Fibroblast of lung (primary cell): ENCODE results near the gene PCNT. TPM values are rescaled to one million over a fixed set of nuclear protein-coding genes. Genes with fewer than 3 reads are reported as not detected.

ENCODE experiments used
- DNase-seq, 2 donors: peaks; one replicate each; pipeline versions ENCODE4 v3.0.0 to v3.0.0-alpha.2; 2010; ENCODE audit warnings: low read depth in 2 of 2
- H2AFZ ChIP-seq: 2 replicates; pipeline ENCODE4 v1.5.1; 2012; ENCODE audit warnings: low read length, control low read depth, inconsistent platforms
- H3K27ac ChIP-seq: 2 replicates; pipeline ENCODE4 v1.5.1; 2011; ENCODE audit warnings: low read length, control low read depth; ENCODE audit not compliant: insufficient read depth
- H3K27me3 ChIP-seq: 2 replicates; pipeline ENCODE4 v1.5.1; 2011; ENCODE audit warnings: mild to moderate bottlenecking, low read length; ENCODE audit not compliant: control insufficient read depth, insufficient read depth
- H3K36me3 ChIP-seq: 2 replicates; pipeline ENCODE4 v1.5.1; 2011; ENCODE audit warnings: low read length; ENCODE audit not compliant: control insufficient read depth, insufficient read depth
- H3K4me1 ChIP-seq: 2 replicates; pipeline ENCODE4 v1.5.1; 2011; ENCODE audit warnings: low read length; ENCODE audit not compliant: control insufficient read depth, insufficient read depth; ENCODE audit errors: extremely low read depth
- H3K4me2 ChIP-seq: 2 replicates; pipeline ENCODE4 v1.5.1; 2011; ENCODE audit warnings: low read length, control low read depth; ENCODE audit not compliant: insufficient read depth; ENCODE audit errors: extremely low read depth
- H3K4me3 ChIP-seq, 4 experiments: fragments of 200-600 bp in 1 of 4; sonication (generic) in 1 of 4; replicated peaks in 1 of 4; 2 replicates each; pipeline ENCODE4 v1.5.1; 2011 to 2016; ENCODE audit warnings: low read length in 4 of 4, low read depth in 3 of 4, mild to moderate bottlenecking in 3 of 4, control low read depth in 2 of 4, inconsistent platforms in 1 of 4, mixed read lengths in 1 of 4; ENCODE audit not compliant: insufficient read depth in 1 of 4; ENCODE audit errors: control extremely low read depth in 1 of 4
- H3K79me2 ChIP-seq: 2 replicates; pipeline ENCODE4 v1.5.1; 2012; ENCODE audit warnings: mild to moderate bottlenecking, low read length, inconsistent platforms; ENCODE audit not compliant: control insufficient read depth, insufficient read depth
- H3K9ac ChIP-seq: 2 replicates; pipeline ENCODE4 v1.5.1; 2011; ENCODE audit warnings: mild to moderate bottlenecking, low read length, control low read depth; ENCODE audit not compliant: insufficient read depth
- H3K9me3 ChIP-seq: 2 replicates; pipeline ENCODE4 v1.5.1; 2012; ENCODE audit warnings: low read depth, low read length; ENCODE audit not compliant: control insufficient read depth, insufficient read depth
- H4K20me1 ChIP-seq: 2 replicates; pipeline ENCODE4 v1.5.1; 2011; ENCODE audit warnings: low read length; ENCODE audit not compliant: control insufficient read depth, insufficient read depth; ENCODE audit errors: extremely low read depth
- EZH2 ChIP-seq: IDR thresholded peaks from 2 replicates; pipeline ENCODE4 v1.5.1; 2012; ENCODE audit warnings: low read length, control low read depth, mild to moderate bottlenecking; ENCODE audit errors: missing control alignments
- polyA plus RNA-seq, 2 donors: library from polyadenylated mRNA; depleted of rRNA in 1 of 2; stranded (reverse) in 1 of 2; unstranded in 1 of 2; fragments of >200 nt; gene quantifications; 2 replicates each; pipeline ENCODE4 v1.2.1, GENCODE V29; 2011 to 2012; ENCODE audit warnings: missing spikeins in 1 of 2
- total RNA-seq: library from RNA; depleted of rRNA; stranded (reverse); fragments of >200 nt; gene quantifications from 2 replicates; pipeline ENCODE4 v1.2.1, GENCODE V29; 2014
- TF ChIP-seq, protein P1 (sequence below), 2 donors: IDR thresholded peaks in 1 of 2; conservative IDR thresholded peaks in 1 of 2; 1 replicate in 1 of 2; 2 replicates in 1 of 2; pipeline ENCODE4 v1.5.1; 2011 to 2012; ENCODE audit warnings: low read length in 2 of 2, control low read depth in 1 of 2, inconsistent platforms in 1 of 2, low read depth in 1 of 2, mild to moderate bottlenecking in 1 of 2

Gene PCNT
- total and polyA plus RNA-seq, 2 donors (not counting 1 experiment from before 2014, with no cell fraction given) = 7.4 to 26.1 TPM

DNA sequence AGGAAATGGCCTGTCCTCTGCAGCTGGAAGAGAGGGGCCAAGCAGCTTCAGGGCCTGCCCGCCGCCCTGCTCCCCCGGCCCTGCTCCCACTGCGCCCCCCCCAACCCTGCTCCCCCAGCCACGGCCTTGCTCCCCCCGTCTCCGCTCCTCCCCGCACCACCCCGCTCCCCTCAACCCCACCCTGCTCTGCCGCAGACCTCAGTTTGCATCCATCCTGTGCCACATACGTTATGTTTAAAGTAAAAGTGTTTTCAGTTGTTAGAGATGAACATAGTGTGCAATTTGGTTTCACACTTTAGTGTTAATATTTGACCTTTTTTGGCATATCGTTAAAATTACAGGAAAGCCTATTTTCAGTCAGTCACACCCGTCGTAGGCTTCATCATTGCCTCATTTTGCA lies 100.7 kb downstream of the PCNT start:
- Histone ChIP-seq H3K9ac (no peak overlapping the region), H4K20me1 (no peaks in the 10 kb centered on the region), H3K79me2 (no peaks in the 10 kb centered on the region), H3K27ac (no peak overlapping the region), H3K36me3 (peaks cover 13% of the 10 kb centered on the region), H3K4me2 (no peak overlapping the region), H3K4me1 (no peaks in the 10 kb centered on the region), H3K27me3 (no peaks in the 10 kb centered on the region), H3K9me3 (no peaks in the 10 kb centered on the region), H3K4me3 (no peak overlapping the region), H2AFZ (no peak overlapping the region)
- TF ChIP-seq EZH2 = no peak
- TF ChIP-seq, protein P1, sequence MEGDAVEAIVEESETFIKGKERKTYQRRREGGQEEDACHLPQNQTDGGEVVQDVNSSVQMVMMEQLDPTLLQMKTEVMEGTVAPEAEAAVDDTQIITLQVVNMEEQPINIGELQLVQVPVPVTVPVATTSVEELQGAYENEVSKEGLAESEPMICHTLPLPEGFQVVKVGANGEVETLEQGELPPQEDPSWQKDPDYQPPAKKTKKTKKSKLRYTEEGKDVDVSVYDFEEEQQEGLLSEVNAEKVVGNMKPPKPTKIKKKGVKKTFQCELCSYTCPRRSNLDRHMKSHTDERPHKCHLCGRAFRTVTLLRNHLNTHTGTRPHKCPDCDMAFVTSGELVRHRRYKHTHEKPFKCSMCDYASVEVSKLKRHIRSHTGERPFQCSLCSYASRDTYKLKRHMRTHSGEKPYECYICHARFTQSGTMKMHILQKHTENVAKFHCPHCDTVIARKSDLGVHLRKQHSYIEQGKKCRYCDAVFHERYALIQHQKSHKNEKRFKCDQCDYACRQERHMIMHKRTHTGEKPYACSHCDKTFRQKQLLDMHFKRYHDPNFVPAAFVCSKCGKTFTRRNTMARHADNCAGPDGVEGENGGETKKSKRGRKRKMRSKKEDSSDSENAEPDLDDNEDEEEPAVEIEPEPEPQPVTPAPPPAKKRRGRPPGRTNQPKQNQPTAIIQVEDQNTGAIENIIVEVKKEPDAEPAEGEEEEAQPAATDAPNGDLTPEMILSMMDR (conservative IDR thresholded peaks at IDR 0.05 in 1 of 2, IDR thresholded peaks at IDR 0.05 in 1 of 2; ENCODE audit: low read depth in 1 of 2, low read length in 2 of 2) = no peak
- no peak for DNase-seq

DNA sequence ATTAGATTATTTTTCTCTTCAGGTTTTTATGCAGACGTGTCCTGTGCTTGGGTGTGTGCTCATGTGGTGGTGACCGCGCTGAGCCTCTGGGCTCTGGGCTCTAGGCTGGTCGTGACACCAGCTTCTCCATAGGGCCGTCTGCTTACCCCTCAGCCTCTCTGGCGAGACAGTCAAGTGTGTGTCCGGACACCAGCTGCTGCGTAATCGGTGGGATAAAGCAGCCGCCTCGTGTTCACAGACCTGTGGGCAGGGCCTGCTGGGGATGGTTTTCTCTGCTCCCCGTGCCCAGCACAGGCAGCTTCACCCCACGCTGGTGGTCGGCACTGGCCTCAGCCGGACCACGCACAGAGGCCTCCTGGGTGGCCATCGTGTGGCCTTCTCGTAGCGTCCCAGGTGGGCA lies 101.1 kb downstream of the PCNT start:
- Histone ChIP-seq H3K4me2 (no peak overlapping the region), H3K36me3 (peaks cover 14% of the 10 kb centered on the region), H2AFZ (no peak overlapping the region), H3K27me3 (no peaks in the 10 kb centered on the region), H4K20me1 (no peaks in the 10 kb centered on the region), H3K9me3 (no peaks in the 10 kb centered on the region), H3K9ac (no peak overlapping the region), H3K79me2 (no peaks in the 10 kb centered on the region), H3K4me1 (no peaks in the 10 kb centered on the region), H3K27ac (no peak overlapping the region), H3K4me3 (no peak overlapping the region)
- no peak for DNase-seq
- TF ChIP-seq EZH2 = no peak
- TF ChIP-seq, protein P1 (conservative IDR thresholded peaks at IDR 0.05 in 1 of 2, IDR thresholded peaks at IDR 0.05 in 1 of 2; ENCODE audit: low read depth in 1 of 2, low read length in 2 of 2) = no peak

DNA sequence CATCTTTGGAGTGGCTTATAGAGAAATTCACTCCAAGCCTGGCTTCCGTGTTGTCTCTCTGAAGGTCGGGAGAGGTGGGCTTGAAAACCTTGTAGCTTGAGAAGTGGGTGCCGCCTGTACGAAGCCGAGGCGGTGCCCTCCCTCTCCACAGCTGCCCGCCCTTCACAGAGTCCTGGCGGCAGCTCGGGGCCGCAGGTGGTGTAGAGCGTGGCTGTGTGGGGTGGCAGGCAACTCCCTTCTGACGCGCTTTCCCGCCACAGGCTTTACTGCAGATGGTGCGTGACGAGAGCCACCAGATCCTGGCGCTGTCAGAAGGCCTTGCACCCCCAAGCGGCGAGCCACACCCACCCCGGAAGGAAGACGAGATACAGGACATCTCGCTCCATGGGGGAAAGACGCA lies 101.6 kb downstream of the PCNT start:
- H3K9ac ChIP-seq = no peak overlapping the region
- H3K4me3 ChIP-seq = no peak overlapping the region
- no peaks in the 10 kb centered on the region for H3K27me3 ChIP-seq
- no peaks in the 10 kb centered on the region for H3K4me1 ChIP-seq
- TF ChIP-seq, protein P1 (conservative IDR thresholded peaks at IDR 0.05 in 1 of 2, IDR thresholded peaks at IDR 0.05 in 1 of 2; ENCODE audit: low read depth in 1 of 2, low read length in 2 of 2) = no peak
- TF ChIP-seq EZH2 = no peak
- no peaks in the 10 kb centered on the region for H3K9me3 ChIP-seq
- no peak for DNase-seq
- no peaks in the 10 kb centered on the region for H3K79me2 ChIP-seq
- no peak overlapping the region for H3K27ac ChIP-seq
- H3K36me3 ChIP-seq = peaks cover 18% of the 10 kb centered on the region
- H3K4me2 ChIP-seq = no peak overlapping the region
- no peaks in the 10 kb centered on the region for H4K20me1 ChIP-seq
- H2AFZ ChIP-seq = no peak overlapping the region
